Tongue (tissue), 2 donors: ENCODE measurements around the gene MCEMP1. TPM values are rescaled to one million over a fixed set of nuclear protein-coding genes. Genes with fewer than 3 reads are reported as not detected.

Experiments
- DNase-seq: peaks from one replicate; pipeline ENCODE4 v3.0.0-alpha.2; 2015
- total RNA-seq: library from RNA; depleted of rRNA; stranded (reverse); fragments of >200 nt; gene quantifications from one replicate; pipeline ENCODE4 v1.2.3, GENCODE V29; 2014

Gene MCEMP1
- total RNA-seq, 1 donor from 2014 or later, result not detected

DNA sequence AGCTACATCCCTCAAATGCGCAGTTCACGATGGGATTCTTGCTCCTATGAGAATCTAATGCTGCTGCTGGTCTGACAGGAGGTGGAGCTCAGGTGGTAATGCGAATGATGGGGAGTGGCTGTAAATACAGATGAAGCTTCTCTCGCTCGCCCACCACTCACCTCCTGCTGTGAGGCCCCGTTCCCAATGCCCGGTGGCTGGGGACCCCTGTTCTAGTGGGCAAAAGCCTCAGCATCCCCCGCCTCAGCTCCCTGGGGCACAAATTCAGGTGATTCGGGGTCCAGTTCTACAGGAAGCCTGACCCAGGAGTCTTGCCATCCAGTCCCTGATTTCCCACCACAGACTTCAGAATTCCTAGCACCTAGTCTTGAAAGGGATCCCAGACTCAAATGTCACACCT, 4.4 kb upstream of the MCEMP1 start:
- no peak for DNase-seq

DNA sequence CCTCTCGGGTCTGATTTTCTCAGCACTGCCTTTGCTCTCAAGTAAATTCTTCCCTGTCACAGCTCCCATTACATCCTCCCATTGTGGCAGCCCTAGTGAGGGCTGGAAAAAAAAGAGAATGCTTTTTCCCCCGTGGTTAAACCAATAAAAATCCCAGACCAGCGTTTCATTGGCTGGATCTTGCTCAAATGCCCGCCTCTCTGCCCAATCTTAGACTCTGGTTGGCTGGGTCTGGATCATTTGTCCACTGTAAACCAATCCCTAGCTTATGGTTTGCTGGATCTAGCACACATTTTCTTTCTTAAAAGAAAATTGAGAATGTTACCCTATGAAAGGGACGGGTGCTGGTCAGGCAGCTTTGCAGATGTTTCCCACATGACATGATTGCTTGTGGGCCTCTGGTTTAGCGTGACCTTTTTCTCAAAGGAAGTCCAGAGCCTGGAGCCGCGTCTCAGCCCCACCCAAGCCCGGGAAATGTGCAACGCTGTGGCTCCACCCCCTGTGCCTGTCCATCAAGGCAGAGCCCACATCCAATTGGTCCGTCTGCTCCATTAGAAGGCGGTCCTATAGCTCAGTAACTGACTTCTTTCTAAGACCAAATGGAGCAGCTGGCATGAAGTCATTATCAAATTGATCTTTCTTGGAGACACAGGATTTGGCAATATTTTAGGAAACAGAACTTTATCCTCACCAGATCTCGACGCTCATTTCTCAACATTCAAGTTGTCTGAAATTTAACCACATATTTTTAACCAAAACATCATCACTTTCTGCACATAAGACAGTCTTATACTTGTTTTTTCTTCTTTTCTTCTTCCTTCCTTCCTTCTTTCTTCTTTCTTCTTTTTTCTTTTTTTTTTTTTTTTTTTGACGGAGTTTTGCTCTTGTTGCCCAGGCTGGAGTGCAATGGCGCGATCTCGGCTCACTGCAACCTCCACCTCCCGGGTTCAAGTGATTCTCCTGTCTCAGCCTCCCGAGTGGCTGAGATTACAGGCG, 2.6 kb upstream of the MCEMP1 start:
- DNase-seq, result peak; percentile 85

DNA sequence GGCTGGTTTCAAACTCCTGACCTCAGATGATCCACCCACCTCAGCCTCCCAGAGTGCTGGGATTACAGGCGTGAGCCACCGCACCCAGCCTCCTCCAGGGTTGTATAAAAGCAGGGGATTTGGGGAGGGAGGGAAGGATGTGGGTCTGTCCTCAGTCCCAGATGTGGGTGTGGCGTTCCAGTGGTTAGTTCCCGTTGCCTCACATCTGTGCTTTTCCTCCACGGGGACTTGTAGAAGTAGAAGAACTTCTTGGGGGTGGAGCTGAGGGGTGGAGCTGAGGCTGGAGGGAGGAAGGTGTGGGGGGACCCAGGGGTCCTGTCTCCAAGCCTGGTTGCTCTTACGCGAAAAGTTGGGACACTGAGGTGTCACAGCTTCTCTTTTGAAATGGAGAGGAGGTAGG, 514 bp upstream of the MCEMP1 start:
- DNase-seq, result no peak

DNA sequence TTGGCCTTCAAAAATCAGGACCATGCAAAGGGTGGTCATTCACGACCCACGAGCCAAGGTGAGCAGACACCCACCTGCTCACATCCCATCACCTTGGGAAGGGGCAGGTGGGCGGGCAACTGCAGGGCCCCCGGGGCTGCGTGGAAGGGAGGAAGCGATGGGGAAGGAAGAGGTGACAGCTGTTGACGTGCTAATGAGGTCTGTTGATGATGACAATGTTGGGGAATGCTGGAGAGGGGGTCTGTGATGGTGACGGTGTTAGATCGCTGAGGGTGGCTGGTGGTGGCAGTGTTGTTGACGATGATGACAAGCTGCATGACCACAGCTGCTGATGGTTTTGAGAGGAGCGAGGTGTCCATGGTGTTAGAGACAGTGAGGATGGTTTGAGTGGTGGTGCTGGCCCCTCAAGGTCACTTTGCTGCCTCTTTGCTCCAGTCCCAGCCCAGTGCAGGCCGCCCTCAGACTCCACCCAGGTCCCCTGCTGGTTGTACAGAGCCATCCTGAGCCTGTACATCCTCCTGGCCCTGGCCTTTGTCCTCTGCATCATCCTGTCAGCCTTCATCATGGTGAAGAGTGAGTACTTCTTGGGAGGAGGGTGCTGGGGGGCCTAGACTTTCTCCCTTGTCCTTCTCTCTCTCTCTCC, 900 bp downstream of the MCEMP1 start:
- DNase-seq, result no peak

DNA sequence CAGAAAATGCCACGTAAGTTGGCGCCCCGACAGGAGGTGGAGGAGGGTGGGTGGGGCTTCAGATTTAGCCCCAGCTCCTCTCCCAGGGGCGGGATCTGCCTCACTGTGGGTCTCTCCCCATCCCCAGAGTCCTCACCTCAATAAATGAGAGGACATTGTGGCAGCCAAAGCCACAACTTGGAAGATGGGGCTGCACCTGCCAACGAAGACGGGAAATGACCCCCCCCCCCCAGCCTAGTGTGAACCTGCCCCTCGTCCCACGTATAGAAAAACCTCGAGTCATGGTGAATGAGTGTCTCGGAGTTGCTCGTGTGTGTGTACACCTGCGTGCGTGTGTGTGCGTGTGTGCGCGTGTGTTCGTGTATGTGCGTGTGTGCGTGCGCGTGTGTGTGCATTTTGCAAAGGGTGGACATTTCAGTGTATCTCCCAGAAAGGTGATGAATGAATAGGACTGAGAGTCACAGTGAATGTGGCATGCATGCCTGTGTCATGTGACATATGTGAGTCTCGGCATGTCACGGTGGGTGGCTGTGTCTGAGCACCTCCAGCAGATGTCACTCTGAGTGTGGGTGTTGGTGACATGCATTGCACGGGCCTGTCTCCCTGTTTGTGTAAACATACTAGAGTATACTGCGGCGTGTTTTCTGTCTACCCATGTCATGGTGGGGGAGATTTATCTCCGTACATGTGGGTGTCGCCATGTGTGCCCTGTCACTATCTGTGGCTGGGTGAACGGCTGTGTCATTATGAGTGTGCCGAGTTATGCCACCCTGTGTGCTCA, 2.3 kb downstream of the MCEMP1 start:
- DNase-seq, result peak; percentile 34

DNA sequence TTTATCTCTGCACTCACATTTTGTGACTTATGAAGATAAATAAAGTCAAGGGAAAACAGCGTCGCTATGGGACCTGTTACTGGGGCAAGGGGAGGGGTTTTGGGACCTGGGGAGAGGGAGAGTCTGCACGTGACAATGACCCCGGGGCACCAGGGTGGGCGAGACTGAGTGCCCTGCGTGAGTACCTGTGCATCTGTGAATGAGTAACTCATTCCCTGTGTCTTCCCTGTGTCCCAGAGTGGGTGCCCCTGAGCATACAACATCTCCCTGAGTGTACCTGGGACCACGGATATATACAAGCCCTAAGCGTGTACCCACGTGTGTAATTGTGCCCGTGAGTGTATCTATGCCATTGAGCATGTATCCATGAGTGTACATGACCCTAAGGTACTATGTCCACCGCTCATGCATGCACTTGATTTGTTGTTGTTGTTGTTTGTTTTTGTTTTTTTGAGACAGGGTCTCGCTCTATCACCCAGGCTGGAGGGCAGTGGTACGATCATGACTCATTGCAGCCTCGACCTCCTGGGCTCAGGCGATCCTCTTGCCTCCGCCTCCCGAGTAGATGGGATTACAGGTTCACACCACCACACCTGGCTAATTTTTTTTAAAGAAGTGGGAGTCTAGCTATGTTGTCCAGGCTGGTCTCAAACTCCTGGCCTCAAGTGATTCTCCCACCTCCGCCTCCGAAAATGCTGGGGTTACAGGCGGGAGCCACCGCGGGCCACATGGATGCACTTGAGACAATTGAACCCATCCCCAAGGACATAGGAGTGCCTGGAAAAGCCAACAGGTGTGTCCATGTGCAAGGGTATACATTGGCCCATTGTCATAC, 3.1 kb downstream of the MCEMP1 start:
- no peak for DNase-seq

DNA sequence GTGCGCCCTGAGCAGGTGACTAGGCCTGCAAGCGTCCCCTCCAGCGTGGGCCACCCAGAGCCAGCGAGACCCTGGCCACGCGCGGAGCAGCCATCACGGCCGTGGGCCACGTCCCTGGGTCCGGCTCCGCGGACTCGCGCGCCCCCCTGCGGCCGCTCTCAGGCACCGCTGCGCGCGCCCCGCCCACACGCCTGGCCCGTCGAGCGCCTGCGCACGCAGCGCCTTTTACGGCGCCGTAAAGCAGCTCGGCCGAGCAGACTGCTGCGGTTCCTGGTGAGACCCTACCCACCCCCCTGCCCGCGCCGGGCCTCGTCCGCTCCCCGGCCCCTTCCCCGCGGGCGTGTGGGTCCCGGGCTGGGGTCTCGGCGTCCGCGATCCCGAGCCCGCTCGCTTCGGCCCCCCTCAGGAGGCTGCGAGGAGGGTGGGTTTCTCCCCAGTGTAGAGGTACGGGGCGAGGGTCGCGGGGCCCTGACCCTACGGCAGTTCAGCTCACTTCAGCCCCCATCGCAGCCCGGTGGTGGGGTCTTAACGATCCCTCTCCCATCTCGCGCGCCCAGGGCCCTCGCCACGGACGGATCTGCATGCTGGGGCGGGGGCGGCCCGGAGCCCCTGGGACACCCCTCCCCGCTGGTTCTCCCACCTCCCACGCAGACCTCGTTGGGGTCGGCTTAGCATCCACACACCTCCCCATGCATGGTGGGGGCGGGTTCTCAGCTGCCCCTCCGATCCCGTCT, 3.9 kb downstream of the MCEMP1 start, which contains the start of gene TRAPPC5:
Gene TRAPPC5 (plus strand): TSS at position 228 of the 734 bp plus-strand sequence. CDS start 1,421 bp downstream, outside the sequence.
- DNase-seq, result peak; percentile 95

DNA sequence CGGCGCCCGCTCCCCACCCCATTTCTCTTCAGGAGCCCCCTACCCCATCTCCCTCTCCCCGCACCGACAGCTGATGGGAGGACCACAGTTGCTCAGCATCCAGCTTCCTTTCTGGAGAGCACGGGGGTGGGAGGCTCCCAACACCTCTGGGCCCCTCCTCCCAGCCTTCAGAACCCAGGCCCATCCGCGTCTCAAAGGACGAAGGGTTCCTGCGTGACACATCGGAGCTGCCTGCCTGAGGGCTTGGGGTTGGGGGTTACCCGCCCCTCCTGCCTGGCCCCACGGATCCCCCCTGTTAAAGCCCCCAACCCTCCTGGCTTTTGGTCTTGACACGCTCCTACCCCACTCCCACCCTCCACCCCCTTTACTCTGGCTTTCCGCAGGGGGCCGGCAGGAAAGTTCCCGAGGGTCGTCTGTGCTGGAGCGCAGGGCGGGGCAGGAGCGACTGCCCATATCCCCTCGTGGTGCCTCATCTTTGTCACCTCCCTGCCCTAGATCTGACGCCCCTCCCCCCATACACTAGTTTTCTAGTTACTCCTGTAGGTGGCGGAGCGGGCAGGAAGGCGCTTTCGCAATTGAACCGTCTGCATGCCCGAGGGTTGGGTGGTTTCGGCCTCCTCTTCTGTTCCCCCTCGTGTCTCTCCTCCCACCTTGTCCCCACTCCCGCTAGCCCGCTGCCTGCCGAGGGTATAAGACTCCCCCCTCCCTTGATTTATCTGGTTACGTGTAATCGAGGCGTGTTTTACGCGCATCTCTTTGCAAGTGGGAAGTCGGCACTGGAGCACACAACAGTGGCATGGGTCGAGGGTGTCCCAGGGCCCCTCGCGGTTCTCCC, 4.7 kb downstream of the MCEMP1 start:
- peak; percentile 82 for DNase-seq

DNA sequence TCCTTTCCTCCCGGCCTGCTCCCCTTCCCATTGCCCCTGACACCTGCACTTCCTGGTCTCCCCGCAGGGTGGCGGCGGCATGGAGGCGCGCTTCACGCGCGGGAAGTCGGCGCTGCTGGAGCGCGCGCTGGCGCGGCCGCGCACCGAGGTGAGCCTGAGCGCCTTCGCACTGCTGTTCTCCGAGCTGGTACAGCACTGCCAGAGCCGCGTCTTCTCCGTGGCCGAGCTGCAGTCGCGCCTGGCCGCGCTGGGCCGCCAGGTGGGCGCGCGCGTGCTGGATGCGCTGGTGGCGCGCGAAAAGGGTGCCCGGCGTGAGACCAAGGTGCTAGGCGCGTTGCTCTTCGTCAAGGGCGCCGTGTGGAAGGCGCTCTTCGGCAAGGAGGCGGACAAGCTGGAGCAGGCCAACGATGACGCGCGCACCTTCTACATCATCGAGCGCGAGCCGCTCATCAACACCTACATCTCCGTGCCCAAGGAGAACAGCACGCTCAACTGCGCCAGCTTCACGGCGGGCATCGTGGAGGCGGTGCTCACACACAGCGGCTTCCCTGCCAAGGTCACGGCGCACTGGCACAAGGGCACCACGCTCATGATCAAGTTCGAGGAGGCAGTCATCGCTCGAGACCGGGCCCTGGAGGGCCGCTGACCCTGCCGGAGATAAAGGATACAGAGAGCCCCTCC, 5.4 kb downstream of the MCEMP1 start:
- DNase-seq, result no peak

DNA sequence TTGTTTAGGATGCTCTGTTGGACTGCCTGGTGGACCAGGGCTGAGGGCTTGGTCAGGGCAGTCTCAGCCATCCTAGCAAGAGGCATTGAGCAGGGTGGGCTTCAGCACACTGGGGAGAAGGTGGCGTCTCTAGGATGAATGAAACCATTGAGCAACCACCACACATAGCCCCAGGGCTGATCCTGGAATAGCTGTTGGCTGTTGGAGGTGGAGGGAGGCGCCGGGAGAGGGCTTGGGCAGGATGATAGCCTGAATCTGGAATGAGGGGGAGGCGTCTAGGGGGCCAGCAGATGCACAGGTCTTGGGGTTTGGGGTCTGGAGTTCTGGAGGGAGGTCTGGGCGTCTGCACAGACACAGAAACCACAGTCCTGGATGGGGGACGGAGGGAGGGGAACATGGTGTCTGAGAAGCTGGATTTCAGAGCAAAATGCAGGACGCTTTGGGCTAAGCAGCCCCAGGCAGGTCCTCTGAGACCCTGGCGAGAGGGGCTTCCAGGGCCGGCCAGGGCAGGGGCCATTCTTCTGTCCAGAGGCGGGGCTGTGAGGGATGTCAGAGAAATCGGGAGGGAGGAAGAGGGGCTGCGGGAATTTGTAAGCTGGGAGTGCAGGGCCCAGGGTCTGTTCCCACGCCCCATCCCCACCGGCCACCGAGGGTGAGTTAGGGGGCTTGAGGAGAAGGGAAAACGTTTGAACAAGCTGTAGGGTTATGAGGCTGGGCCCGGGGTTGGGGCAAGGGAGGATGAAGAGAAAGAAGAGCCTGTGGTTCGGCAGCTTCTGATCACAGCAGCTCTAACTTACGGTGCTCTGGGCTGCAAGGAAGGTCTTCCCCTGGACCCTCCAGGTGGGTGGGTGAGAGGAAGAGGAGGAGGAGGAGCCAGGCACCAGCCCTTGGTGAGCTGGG, 8.9 kb downstream of the MCEMP1 start:
- no peak for DNase-seq

DNA sequence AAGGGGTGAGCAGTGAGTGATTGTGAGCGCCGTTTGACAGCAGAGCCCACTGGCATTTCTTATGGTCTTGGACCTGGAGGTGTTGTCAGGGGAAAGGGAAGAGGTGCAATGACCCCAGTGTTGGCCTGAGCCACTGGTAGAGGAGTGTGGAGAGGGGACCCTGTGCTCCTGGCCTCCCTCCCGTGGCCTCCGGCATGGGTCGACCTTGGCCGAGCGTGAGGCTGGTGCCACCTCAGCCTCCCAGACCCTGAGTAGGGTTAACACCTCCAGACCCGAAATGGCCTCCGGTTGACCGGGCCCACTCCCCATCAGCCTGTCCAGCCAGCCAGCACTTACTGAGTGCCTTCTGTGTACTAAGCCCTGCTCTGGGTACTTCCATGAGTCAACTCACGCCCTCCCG, 10.3 kb downstream of the MCEMP1 start:
- no peak for DNase-seq

DNA sequence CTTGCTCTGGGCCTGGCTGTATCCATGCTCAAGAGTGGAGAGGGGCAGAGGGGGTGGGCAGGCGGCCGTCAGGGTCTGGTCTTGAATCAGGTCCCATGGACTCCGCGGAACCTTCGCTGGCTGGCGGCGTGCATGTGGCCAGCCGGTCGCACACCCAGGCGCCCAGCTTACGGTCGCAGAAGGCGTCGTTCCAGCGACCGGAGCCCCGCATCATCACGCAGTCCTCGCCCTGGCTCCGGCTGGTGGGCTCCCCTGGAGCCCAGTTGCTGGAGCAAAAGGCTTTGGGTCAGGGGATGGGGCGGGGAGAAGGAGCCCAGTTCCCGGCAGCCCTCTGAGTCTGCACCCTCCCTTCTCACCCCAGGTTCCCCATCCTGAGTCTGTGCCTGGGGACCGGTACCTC, 12.3 kb downstream of the MCEMP1 start:
- DNase-seq, result no peak

DNA sequence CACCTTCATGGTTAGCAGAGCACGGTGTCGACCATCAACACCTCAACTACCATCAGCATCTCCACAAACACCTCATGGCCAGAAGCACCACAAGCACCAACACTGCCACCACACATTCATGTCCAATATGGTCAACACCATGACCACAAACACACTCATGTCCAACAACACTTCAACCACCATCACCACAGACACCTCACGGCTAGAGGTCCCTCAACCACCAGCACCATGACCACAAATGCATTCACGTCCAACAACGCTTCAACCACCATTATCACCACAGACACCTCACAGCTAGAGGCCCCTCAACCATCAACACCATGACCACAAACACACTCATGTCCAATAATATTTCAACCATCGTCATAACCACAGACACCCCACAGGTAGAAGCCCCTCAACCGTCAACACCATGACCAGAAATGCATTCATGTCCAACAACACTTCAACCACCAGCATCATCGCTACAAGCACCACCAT, 13.9 kb downstream of the MCEMP1 start:
- no peak for DNase-seq

DNA sequence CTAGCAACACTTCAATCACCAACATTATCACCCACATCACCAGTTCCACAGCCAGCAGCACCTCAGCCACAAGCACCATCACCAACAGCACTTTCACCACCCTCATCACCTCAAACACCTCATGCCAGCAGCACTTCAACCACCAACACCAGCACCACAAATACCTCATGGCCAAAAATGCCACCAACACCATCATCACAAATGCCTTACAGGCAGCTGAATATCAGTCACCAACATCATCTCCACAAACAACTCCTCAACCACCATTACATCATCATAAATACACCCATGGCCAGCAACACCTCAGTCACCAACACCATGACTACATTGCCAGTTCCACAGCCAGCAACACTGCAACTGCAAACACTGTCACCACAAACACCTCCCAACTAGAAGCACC, 14.6 kb downstream of the MCEMP1 start:
- no peak for DNase-seq

DNA sequence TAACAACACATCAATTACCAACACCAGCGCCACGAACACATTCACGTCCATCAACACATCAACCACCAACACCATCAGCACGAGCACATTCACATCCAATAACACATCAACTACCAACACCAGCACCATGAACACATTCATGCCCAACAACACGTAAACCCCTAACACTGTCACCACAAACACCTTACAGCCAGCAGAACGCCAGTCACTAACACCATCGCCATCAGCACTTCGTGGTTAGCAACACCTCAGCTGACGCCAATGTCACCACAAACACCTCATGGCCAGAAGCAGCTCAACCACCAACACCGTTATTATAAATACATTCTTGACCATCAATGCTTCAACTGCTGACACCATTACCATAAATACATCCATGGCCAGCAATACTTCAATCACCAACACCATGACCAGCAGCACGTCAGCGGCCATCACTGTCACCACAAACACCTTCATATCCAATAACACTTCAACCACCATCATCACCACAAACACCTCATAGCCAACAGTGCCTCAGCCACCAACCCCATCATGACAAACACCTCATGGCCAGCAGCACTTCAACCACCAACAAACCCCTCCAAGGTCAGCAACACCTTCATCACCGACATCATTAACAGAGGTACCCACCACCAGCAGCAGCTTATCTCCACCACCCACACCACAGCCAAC, 15.7 kb downstream of the MCEMP1 start:
- DNase-seq, result no peak

DNA sequence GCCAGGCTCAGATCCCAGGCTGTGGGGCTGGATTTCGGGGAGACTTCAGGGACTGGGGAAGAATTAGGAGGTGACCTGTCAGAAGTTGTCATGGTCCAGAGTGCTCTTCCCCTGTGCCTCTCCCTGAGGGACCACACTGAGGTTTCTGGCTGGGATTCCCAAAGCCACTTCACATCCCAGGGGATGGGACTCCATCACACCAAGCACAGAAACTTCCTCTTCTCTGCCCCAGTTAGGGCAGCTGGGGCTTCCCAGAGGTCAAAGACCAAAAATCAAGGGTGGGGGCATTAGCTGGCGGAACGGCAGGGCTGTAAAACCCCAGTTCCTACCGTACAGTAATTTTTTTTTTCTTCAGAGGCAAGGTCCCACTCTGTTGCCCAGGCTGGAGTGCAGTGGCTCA, 17.6 kb downstream of the MCEMP1 start:
- no peak for DNase-seq

DNA sequence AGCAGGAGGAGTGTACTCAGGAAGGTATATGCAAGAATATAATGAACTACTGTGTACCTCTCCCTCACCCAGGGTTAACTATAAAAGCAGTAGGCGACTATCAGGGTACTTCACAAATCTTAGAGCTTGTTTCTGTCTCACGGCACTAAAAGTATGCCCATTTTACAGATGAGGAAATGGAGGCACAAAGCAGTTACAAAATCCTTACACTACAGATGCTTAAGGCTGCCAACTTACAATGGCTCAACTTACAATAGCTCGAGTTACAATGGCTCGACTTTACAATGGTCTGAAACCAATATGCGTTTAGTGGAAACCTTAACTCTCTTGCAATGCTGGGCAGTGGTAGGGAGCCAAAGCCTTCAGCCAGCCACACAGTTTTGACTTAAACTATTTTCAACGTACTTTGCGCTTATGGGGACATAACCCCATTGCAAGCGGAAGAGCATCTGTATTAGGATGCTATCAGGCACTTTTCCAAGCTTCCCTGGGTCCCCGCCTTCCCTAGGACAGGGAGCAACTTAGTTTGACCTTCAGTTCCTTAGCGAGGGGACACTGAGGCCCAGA, 20.9 kb downstream of the MCEMP1 start:
- no peak for DNase-seq
